Measurements from ENCODE around the gene HDAC10.

DNA sequence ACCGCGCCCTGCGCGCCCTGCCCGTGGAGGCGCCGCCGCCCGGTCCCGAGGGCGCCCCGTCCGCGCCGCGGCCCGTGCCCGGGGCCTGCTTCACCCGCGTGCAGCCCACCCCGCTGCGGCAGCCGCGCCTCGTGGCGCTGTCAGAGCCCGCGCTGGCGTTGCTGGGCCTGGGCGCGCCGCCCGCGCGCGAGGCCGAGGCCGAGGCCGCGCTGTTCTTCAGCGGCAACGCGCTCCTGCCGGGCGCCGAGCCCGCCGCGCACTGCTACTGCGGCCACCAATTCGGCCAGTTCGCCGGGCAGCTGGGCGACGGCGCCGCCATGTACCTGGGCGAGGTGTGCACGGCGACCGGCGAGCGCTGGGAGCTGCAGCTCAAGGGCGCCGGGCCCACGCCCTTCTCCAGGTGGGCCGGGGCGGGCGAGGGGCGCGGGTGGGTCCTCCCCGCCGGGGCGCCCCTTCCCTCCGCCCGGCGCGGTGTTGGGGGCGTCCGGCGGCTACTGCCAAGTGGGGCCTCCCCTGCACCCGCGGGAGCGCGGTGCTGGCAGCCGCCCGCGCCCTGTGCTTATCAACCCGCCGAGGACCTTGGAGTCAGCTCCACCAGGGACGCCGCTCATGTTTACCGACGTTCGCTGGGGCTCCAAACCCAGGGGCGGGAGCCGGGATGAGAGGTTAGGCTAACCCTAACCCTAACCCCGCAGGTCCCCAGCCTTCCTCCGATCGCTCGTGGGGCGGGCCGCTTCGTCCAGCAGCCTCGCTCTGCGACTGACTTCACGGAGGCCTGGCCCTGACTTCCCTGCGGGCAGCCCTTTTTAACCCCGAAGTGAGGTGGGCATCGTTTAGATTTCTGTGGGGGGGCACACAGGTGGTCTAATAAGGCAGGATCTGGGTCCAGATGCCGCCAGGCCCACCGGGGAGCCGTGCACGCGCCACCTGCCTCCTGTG, 49.6 kb downstream of the HDAC10 start:
- TF ChIP-seq PAX8 (IDR thresholded peaks at IDR 0.05) = no peak
- no peak for TF ChIP-seq SPI1 (IDR thresholded peaks at IDR 0.05; ENCODE audit: borderline replicate concordance, insufficient read depth, low read depth, low read length)
- TF ChIP-seq FOXK2 (IDR thresholded peaks at IDR 0.05) = no peak
- TF ChIP-seq, protein P1, sequence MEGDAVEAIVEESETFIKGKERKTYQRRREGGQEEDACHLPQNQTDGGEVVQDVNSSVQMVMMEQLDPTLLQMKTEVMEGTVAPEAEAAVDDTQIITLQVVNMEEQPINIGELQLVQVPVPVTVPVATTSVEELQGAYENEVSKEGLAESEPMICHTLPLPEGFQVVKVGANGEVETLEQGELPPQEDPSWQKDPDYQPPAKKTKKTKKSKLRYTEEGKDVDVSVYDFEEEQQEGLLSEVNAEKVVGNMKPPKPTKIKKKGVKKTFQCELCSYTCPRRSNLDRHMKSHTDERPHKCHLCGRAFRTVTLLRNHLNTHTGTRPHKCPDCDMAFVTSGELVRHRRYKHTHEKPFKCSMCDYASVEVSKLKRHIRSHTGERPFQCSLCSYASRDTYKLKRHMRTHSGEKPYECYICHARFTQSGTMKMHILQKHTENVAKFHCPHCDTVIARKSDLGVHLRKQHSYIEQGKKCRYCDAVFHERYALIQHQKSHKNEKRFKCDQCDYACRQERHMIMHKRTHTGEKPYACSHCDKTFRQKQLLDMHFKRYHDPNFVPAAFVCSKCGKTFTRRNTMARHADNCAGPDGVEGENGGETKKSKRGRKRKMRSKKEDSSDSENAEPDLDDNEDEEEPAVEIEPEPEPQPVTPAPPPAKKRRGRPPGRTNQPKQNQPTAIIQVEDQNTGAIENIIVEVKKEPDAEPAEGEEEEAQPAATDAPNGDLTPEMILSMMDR (IDR thresholded peaks at IDR 0.05 in 2 of 3, conservative IDR thresholded peaks at IDR 0.05 in 1 of 3; ENCODE audit: control insufficient read depth in 2 of 3, extremely low read depth in 1 of 3, insufficient read depth in 1 of 3, low read depth in 3 of 3, low read length in 3 of 3) = no peak
- TF ChIP-seq, protein P2, sequence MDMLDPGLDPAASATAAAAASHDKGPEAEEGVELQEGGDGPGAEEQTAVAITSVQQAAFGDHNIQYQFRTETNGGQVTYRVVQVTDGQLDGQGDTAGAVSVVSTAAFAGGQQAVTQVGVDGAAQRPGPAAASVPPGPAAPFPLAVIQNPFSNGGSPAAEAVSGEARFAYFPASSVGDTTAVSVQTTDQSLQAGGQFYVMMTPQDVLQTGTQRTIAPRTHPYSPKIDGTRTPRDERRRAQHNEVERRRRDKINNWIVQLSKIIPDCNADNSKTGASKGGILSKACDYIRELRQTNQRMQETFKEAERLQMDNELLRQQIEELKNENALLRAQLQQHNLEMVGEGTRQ (IDR thresholded peaks at IDR 0.05; ENCODE audit: borderline replicate concordance, low read depth, low read length) = no peak
- no peak for TF ChIP-seq POLR2AphosphoS5 (IDR thresholded peaks at IDR 0.05; ENCODE audit: low read length)
- TF ChIP-seq POLR2A (IDR thresholded peaks at IDR 0.05; ENCODE audit: low read depth, low read length) = no peak; the same call in 1 of the 2 replicates
- no peak for TF ChIP-seq MTA3 (IDR thresholded peaks at IDR 0.05; ENCODE audit: borderline replicate concordance, low read length)
- TF ChIP-seq SMC3 (IDR thresholded peaks at IDR 0.05; ENCODE audit: borderline replicate concordance, low read length) = no peak
- no peak for TF ChIP-seq FOS (IDR thresholded peaks at IDR 0.05; ENCODE audit: borderline replicate concordance, extremely low read depth, insufficient read length)
- no peak for TF ChIP-seq RAD21 (IDR thresholded peaks at IDR 0.05; ENCODE audit: insufficient read depth, low read depth, low read length)
- TF ChIP-seq ETV6 (conservative IDR thresholded peaks at IDR 0.05 in 1 of 2, IDR thresholded peaks at IDR 0.05 in 1 of 2; ENCODE audit: borderline replicate concordance in 1 of 2, low read depth in 1 of 2) = no peak
- TF ChIP-seq, protein P3, sequence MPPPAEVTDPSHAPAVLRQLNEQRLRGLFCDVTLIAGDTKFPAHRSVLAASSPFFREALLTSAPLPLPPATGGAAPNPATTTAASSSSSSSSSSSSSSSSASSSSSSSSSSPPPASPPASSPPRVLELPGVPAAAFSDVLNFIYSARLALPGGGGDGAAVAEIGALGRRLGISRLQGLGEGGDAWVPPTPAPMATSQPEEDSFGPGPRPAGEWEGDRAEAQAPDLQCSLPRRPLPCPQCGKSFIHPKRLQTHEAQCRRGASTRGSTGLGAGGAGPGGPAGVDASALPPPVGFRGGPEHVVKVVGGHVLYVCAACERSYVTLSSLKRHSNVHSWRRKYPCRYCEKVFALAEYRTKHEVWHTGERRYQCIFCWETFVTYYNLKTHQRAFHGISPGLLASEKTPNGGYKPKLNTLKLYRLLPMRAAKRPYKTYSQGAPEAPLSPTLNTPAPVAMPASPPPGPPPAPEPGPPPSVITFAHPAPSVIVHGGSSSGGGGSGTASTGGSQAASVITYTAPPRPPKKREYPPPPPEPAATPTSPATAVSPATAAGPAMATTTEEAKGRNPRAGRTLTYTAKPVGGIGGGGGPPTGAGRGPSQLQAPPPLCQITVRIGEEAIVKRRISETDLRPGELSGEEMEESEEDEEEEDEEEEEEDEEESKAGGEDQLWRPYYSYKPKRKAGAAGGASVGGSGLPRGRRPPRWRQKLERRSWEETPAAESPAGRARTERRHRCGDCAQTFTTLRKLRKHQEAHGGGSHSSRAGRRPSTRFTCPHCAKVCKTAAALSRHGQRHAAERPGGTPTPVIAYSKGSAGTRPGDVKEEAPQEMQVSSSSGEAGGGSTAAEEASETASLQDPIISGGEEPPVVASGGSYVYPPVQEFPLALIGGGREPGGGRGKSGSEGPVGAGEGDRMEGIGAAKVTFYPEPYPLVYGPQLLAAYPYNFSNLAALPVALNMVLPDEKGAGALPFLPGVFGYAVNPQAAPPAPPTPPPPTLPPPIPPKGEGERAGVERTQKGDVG (CRISPR knock-in tag; IDR thresholded peaks at IDR 0.05) = no peak

Data from GM12878 (cell line).